Nucleus accumbens (tissue), 56 donors: ENCODE measurements around the gene POTEE.
"Not testable (repeated sequence)": the region's sequence is repeated elsewhere in the genome, so short reads cannot be mapped to it uniquely, and the experiment has no call there.

Experiments
- DNase-seq, 56 donors: peaks; one replicate each; lab custom pipeline; 2025; lab: John Stamatoyannopoulos, UW

POTEE gene

DNA sequence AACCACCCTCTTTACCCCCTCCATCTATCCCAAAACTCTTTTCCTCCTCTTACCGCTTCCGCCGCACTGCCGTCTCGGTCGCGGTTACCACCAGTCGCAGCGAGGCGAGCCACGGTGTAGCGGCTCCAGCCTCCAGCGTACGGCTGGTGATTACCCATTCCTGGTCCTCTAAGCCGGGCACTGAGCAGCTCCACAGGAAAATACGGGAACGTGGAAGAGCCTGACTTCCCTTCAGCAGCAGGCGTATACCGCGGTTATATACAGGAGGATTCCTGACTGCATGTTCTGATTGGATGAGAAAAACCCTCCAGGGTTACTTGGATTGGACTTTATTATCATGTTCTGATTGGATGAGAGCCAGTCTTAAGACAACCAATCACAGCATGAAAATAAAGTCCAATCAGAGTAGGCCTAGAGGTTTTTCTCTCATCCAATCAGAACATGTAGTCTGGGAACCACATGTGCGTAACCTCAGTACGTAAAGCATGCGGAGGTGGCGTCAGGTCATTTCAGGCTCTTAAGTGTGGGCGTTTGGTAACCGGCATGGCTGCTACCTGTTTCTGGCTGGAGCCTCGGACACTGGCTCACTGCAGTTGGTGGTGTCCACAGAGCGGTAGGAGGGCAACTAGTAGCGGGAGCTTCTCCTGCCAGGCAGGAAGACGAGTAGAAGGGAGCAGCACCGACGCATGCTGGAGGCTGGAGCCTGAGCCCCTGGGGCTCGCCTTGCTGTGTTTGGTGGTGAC, at the start of gene POTEE:
TSS of gene POTEE (plus strand) at position 507 of the 743 bp plus-strand sequence. CDS start 8,867 bp downstream, outside the sequence.
- DNase-seq = not testable (repeated sequence)

DNA sequence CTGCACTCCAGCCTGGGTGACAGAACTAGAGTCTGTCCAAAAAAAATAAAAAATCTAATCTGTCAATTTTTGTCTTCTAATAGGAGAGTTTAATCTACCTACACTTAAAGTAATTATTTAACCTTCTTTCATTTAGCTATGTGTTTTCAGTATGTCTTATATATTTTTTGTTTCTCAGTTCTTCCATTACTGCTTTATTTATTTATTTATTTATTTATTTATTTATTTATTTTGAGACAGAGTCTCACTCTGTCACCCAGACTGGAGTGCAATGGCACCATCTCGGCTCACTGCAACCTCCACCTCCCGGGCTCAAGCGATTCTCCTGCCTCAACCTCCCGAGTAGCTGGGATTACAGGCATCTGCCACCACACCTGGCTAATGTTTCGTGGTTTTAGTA, 43.8 kb upstream of the POTEE start:
- DNase-seq = not testable (repeated sequence)

DNA sequence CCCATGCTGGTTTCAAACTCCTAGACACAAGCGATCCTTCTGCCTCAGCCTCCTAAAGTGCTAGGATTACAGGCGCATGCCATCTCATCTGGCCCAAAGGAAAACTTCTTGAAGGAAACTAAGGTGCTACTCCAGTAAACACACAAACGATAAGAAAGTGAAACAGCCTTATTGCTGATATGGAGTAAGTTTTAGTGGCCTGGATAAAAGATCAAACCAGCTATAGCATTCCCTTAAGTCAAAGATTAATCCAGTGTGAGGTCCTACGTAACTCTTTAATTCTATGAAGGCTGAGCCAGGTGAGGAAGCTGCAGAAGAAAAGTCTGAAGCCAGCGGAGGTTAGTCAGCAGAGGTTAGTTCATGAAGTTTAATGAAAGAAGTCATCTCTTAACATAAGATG, 40.8 kb upstream of the POTEE start:
- no peak for DNase-seq

DNA sequence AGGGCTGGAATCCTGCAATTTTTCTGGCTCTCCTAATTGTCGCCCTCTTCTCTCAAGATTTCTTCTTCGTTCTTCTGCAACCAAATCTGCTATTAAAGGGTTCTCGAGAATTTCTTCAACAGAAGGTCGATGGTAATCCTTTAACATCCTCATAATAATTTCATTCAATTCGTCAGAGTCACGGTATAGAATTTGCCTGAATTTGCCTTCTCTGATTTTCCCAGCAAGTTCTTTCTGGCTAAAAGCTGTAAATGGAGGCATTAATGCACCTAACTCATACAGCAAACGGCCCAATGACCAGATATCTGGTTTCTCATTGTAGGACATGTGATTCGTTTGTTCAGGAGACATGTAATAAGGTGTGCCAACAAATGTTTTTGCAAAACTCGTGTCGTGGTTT, 31.3 kb upstream of the POTEE start:
- DNase-seq = not testable (repeated sequence)

DNA sequence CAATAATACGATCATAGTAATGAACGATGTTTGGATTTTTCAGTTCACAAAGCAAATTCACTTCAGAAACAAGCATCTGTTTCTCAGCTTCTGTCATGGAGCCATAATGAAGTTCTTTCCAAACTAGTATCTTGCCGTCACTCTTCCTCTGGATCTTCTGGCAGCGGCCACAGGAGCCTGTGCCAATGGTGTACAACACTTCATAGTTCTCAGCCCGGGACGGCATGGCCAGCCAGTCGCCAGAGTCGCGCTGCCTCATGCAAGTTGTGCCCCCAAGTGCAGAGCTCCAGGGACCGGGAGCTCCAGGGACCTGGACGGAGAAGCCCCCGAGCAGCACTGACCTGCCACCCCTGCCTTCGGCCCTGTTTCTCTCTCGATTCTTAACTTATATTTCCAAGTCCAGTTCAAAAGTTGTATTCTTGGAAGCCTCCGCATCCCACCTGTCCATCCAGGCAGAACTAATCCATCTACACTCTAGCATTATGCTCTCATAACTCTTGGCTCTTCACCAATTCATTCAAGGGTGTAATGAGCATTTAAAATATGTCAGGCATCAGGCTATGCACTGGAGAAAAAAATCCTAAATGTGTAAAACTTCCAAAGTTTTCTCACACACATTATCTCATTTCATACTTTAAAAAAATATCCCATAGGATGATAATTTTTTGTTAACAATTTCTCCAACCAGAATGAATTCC, 30.5 kb upstream of the POTEE start:
- not testable (repeated sequence) for DNase-seq

DNA sequence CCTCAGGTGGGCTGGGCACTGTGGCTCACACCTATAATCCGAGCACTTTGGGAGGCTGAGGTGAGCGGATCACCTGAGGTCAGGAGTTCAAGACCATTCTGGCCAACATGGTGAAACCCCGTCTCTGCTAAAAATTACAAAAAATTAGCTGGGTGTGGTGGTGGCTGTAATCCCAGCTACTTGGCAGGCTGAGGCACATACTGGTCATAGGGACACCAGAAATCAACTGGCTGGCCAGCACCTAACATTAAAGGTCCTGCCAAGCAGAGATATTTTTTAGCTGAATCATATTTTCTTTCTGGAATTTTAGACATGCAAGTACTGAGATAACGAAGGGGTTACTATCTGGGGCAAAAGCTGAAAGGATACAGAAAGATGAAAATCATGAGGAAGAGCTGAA, 27.9 kb upstream of the POTEE start:
- DNase-seq = not testable (repeated sequence)

DNA sequence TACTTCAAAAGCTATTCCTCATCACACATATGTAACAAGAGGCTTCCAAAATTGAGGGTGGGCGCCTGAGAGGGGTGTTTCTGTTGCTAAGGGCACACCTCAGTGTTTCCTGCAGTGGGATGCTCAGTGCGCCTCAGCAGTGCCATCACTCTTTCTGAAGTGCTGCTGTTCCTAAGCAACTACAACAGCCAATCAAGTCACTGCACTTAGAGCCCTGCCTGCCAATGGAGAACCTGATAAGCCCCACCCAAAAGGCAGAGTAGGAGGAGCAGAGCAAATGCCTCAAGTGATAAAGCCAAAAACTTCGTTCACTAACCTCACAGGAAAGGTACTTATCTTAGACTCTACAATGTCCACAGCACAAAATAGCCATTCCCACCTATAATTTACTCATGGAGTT, 15.9 kb upstream of the POTEE start:
- DNase-seq = peak in 16 of 56 donors; percentile 3 to 64 (median 20)

DNA sequence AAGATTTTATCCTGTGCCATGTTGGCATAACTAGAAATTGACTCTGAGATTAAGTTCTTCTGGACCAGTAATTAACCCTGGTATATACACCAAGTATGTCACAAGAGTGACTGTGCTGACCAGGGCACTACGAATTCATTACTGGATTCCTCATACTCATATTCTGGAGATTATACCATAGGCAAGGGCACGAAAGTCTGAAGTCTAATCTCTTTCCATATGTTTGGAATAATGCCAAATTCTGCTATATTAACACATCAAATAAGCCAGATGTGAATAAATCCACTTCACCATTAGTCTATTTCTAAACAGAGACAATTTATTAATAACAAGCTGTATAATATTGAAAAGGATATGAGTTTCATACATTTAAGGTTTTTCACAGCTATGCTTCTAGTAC, 13.2 kb upstream of the POTEE start:
- DNase-seq = not testable (repeated sequence)

DNA sequence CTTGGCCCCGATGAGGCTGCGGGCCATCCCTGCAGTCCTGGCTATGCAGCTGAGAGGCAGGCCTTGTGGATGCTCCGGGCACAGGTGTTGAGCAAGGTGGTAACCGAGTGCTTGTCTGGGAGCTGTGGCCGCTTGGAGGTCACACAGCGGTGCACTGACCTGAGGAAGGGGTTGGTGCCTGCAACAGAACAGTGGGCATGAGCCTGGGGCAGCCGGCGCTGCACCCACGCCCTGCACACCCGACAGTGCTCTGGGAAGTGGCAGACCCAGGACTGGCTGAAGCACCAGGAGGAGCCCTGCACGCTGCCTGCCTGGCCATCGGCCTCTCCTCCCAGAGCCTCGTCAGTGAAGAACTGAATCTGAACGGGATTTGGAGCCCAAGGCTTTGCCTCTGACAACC, 8.2 kb upstream of the POTEE start:
- DNase-seq = no peak

DNA sequence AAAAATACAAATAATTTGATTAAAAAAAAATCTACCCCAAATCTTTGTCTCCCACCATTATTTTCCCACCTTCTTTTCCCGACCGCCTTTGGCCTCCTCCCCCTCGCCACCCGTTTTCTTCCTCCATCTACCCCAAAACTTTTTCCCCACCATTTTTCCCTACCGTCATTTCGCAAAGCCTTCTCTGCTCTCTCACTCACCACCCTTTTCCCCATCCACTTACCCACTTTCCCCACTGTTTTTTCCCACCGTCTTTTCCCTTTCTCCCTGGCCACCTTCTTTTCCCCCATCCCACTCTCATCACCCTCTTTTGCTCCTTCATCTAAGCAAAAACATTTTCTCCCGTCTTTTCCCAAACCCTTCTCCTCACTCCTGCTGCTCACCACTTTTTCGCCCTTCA, 1.5 kb upstream of the POTEE start:
- DNase-seq = not testable (repeated sequence)

DNA sequence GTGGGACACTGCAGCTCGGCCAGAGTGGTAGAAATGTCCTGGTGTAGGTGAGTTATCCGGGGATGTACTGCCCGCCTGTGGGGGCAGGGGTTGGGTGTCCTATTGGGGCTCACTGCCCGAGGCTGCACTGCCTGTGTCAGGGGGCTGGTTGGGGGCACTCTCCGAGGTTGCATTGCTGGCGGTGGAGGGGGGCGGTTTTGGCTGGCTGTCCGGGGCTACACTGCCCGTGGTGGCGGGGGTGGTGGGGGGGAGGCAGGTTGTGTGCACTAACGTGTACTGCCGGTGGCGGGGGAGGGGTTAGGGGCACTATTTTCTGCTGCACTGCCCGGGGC, 403 bp downstream of the POTEE start:
- not testable (repeated sequence) for DNase-seq

DNA sequence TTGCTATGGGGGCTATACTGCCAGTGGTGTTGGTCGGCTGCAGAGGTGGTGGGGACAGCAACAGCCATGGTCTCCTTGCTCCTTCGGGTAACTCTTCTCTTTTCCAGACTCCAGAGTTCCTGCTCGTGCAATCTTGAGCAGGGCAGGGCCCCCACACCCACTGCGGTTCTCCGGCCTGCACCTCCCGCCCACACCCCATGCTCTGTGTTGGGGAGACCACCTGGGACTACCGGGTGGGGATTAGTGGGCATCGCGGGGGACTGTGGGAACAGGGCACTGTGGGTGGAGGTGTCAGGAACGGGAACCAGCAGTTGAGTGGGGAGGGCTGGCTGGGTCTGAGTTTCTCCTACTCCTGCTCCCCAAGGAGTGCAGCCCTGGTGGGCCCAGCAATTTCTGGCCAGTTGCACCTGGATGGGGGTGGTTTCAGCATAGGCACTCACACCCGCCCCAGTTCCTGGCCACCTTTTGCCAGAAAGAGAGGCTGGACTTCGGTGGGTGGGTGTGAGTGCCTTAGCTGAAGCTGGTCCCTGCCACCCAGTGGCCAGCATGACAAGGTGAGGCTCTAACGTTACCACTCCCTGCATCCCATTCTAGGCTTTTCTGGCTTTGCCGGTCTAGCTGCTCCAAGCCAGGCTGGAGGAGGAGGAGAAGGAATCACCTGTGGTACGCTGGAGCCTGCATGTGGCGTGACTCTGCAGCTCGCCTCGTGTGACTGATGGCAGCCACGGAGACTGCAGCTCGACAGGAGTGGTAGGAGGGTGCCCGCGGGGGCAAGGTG, 1.3 kb downstream of the POTEE start:
- DNase-seq = not testable (repeated sequence)

DNA sequence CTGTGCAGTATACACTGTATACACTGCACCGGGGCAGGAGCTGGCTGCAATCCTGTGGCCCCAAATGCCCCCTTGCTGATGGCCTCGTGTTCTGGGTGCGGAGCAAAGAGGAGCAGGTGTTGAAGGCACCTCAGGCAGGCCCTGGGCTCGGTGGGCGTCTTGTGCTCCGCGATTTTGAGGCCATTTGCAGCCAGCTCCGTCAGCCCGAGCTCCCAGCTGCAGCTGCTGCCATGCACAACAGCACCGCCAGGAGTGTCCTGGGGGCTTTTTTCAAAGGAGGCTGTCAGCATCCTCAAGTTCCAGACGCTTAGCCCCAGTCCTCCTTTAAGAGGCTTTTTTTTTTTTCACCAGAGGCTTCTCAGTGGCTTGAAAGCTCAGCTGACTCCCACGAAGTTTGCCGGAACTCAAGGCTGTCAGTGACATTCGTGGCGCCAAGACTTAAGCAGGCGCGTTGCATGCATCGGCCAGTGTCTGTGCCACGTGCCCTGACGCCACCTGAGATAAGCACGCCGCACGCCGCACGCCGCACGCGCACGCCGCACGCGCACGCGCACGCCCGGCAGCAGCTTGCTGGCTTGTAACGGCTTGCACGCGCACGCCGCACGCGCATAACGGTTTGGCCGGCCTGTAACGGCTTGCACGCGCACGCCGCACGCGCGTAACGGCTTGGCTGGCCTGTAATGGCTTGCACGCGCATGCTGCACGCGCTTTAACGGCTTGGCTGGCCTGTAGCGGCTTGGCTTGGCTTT, 8.1 kb downstream of the POTEE start:
- not testable (repeated sequence) for DNase-seq

DNA sequence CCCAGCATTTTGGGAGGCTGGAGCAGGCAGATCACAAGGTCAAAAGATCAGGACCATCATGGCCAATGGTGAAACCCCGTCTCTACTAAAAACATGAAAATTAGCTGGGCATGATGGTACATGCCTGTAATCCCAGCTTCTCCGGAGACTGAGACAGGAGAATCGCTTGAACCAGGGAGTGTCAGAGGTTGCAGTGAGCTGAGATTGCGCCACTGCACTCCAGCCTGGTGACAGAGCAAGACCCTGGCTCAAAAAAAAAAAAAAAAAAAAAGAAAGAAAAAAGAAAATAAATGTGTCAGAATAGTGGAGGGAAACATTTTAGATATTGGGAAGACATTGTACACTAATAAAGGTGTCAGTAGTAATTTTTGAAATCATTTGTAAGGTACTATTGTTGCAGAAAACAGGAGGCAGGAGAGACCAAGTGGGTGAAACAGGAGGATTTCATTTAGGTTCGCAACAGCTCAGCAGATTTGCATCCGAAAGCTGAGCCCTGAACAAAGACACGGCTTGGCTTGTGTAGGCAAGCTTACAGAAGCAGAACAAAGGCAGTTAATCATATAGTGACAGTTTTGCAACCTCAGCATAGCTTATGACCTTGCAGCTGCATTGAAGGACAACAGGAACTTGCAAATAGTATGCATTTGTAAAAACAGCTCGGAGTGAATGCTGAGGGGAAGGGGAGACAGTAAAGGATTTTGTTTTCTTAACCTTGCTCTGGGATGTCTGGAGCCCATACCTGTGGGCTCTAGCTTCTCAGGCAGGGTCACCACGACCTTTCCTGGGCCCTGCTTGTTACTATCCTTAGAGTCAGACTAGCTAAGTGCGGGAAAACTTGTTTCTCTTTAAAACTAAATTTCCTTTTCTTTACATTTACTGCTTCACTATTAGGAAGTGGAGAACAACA, 26.5 kb downstream of the POTEE start:
- peak in 1 of 56 donors; percentile 0 for DNase-seq
